Stimulated activated CD4-positive, alpha-beta T cell treated with anti-CD3 and anti-CD28 coated beads, Interleukin-15, amount 100 ng/mL, for 48 hours (primary cell): ENCODE data around the gene GRB10.

Source experiments
- DNase-seq, 2 donors: peaks; one replicate each; pipeline ENCODE4 v3.0.0-alpha.2; 2020; ENCODE audit warnings: low read depth in 2 of 2

The GRB10 gene

GRCh38 chr7:50633414-50633710, 149.3 kb downstream of the GRB10 start:
- DNase-seq, result no peak

- peak; percentile 18 to 40 for DNase-seq
These were observed 149.9 kb downstream of the GRB10 start for GRCh38 chr7:50632561-50633413.

DNA sequence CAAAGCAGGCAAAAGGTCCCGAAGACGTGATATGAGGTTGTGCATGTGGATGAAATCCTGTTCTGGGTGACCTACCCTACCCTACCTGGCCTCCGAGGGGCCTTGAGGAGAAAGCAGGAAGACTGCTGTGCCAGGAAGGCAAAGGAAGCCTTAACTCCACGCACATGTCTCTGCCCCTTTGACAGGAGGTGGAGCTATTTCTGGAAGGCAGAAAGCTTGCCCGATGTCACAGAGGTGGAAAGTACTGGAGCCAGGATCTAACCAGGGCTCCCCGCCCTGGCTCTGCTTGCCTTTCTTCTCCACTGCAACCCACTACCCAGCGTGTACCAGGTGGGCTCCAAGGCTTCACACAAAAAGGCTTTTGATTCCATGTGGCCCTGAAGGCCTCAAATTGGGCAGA, 151.1 kb downstream of the GRB10 start:
- DNase-seq, result no peak

DNA sequence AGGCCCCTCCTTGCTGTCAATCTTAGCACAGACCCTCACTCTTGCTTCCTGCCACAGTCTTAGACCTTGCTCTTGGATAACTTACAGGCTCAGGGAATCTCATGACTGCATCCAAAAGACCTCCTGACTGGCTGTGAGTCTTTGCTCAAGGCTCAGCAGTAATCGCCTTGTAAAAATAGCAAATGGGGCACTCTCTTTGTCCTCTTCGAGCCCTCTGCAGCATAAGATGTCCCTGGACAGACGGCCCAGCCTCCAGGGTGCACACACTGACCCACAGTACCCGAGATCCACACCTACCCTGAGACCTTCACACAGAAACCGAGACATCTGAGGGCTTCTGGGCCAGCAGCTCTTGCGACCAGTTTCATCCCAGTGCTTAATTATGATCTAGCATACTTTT, 151.6 kb downstream of the GRB10 start:
- no peak for DNase-seq

- no peak for DNase-seq
These were observed 153.3 kb downstream of the GRB10 start for GRCh38 chr7:50629238-50629901.

DNA sequence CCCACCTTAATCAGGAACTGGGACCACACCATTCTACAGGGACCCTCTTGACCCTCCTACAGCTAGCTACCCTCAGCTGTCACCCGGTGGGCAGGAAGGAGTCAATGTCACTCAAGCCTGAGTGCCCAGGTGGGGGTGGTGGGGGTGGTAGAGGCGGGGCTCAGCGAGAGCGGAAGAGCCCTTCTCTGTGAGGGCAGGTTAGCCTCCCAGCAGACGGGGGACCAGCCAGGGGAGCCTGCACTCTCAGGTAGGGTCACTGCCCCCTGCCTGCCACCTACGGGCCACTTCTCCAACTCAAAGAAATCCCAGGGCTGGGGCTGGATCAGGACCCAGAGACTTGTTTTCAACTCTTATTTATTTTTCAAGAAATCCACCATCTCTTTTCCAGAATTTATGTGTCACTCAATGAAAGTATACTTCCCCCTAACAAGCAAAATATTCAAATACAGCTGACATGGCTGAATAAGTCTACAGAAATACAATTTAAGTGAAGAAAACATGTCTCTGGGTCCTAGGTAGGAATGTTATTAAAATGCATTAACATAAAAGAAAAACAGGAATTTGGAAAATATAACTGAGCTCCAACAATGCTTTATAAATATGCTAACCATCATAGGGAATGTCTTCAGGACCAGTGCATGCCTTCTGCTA, 154.1 kb downstream of the GRB10 start:
- no peak for DNase-seq

DNA sequence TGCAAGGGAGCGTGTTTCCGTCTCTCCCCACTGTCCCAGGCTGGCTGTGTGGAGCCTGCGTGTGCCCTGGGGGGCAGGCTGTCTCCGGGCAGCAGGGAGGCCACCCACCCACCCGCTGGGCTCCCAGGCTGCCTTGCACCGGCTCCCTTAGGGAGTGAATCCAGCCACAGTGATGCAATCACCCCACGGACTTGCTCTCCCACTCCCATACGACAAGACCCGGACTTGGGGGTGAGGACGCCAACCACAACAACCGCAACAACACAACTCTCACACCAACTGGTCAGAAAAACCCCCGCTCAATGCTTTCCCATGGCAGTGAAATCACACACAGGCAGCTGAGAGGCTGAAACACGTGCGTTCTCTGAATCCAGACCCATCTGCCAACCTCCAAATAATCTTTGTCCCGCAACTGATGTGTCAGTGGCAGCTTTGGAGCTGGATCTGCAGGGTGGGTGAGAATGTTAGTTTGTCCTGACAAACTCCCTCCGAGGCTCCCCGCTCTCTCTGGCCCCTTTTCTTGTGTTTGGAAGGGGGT, 154.8 kb downstream of the GRB10 start:
- DNase-seq, result no peak

DNA sequence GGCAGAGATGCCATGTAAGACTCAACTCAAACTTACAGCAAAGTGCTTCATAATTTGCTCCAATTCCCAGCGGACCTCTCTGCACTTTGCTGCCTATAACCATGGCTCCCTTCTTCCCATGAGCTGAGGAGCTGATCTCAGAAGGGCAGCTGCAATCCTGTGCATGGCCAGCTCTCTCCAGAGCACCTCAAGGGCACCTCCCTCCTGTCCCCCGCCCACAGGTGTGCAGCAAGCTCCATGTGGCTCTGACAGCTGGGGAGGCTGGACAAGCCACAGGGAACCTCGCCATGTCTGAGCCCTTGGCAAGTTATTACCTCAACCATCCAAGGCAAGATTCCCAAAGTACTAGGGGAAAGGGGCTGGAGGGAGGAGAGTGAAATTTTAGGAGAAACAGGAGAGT, 156.4 kb downstream of the GRB10 start:
- no peak for DNase-seq

DNA sequence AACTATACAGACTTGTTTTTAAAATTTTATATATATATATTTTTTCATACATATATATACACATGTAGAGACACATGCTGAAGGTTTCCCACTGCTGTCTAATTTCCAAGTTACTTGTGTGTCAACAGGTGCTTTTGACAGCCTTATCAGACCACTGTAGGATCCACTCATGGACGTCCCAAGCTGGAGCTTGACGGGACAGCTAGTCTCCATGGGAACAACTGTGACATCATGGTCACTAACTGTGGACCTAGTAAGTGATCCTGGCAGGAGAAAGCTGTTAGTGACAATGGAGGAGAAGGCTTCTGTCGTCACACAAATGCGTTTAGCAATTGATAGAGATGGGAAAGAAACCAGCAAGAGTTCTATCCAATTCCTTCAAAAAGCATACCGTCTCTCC, 157.3 kb downstream of the GRB10 start:
- DNase-seq, result no peak

DNA sequence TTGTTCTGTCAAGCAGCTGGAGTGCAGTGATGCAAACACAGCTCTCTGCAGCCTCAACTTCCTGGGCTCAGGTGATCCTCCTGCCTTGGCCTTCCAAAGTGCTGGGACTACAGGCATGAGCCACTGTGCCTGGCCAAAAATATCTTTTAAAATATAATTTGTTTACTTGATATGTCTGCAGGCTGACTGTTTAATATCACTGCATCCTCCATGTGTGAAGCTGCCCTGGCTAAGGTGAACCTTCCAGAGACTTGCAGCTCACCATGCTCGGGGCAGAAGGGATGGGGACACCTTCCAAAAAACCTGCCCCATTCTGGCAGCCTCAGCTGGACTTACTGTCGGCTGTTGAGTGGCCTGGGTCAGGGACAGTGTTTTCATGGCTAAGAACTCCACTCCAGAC, 159.9 kb downstream of the GRB10 start:
- DNase-seq, result no peak

- no peak for DNase-seq
These were observed 160.7 kb downstream of the GRB10 start for GRCh38 chr7:50621973-50622490.

DNA sequence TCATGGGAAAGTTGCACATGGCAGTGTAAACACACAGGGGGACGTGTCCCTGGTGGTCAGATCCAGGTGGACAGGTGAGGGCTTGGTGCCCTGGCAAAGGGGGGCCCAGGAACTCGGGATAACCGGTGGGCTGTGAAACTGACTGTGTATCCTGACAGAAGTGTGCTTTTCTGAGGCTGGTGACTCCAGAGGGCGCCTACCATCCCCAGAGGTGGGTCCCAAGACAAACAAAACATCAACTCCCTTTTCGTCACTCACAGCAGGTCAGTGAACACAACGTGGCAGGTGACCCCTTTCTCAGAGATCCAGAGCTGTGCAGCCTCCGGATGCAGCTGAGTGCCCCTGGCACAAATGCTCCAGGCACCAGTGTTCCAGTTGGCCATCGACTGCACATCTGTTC, 161.5 kb downstream of the GRB10 start:
- no peak for DNase-seq

DNA sequence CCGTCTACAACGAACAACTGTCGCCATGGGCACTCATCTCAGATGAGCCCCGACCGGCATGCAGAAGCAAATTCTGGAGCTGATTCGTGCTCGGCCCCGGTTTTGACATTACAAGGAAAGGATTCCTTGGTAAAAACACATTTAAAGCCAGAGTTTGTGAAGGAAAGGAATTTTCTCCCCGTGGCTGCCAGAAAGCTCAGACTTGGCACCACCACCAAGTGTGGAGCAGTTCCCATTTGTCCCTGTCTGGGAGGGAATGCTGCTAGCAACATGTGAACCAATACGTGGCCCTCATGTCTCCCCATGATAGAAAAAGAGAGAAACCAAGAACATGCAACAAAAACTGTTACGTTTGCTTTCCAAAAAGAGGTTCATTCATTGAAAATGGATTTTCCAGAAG, 162.3 kb downstream of the GRB10 start:
- no peak for DNase-seq

- DNase-seq, result no peak
These were observed 163.0 kb downstream of the GRB10 start for GRCh38 chr7:50619684-50620083.

GRCh38 chr7:50618281-50618680, 164.4 kb downstream of the GRB10 start:
- no peak for DNase-seq

DNA sequence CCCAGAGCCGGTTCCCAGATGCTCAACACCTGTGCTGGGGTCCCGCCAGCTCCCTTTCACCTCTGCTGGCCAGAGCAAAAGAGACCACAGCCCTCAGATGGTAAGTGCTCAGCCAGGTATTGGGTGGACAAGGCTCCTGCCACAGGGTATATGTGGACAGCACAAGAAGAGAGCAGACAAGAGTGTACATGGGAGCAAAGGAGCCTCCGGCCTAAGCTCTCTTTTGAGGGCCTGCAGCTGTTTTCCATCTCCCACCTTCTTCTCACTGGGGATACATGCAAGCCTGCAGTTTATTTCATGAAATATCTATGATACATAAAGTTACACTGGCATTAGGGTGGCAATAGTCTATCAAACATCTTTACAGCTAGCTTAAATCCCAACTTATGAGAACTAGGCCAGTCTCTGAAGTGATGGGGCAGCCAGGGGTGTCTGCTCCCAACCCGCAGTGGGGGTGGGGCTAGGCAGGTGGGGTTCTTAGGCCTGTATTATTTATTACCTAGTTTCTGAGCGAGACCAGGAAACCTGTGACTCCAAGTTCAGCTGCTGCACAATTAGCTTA, 167.1 kb downstream of the GRB10 start:
- no peak for DNase-seq

GRCh38 chr7:50614721-50615518, 167.8 kb downstream of the GRB10 start:
- no peak for DNase-seq

DNA sequence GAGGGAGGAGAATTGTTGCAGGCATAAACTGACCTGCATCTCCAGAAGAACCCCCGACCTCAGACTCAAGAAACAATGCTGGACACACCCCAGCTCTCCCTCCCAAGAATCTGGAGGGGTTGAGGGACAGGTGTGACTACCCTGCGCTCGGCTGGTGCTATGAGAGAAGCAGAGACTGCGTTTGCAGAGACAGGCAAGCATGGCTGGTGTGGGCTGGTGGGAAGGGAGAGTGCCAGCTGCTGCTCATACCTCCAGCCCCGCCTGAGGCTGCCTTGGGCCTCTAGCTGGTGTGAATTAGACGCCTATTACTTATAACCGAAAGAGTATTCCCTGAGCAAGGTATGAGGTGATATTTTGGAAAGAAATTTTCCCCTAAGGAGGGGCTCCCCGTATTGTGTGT, 169.2 kb downstream of the GRB10 start:
- DNase-seq, result no peak

- no peak for DNase-seq
These were observed 170.0 kb downstream of the GRB10 start for GRCh38 chr7:50612704-50613103.

- DNase-seq, result peak in 1 of 2 donors; percentile 21
These were observed 172.0 kb downstream of the GRB10 start for GRCh38 chr7:50610521-50611277.
